HT1080 (cell line): Measurements from ENCODE around the gene DAPL1. TPM values are rescaled to one million over a fixed set of nuclear protein-coding genes. Genes with fewer than 3 reads are reported as not detected.

ENCODE experiments used
- DNase-seq: peaks from one replicate; pipeline ENCODE4 v3.0.0-alpha.2; 2015; ENCODE audit warnings: low read depth
- total RNA-seq: library from RNA; depleted of rRNA; stranded (reverse); fragments of >200 nt; shearing (Covaris generic); gene quantifications from 2 replicates; pipeline ENCODE4 v1.2.3, GENCODE V29; 2014

DAPL1 gene
- total RNA-seq, 1 experiment from 2014 or later, result not detected

DNA sequence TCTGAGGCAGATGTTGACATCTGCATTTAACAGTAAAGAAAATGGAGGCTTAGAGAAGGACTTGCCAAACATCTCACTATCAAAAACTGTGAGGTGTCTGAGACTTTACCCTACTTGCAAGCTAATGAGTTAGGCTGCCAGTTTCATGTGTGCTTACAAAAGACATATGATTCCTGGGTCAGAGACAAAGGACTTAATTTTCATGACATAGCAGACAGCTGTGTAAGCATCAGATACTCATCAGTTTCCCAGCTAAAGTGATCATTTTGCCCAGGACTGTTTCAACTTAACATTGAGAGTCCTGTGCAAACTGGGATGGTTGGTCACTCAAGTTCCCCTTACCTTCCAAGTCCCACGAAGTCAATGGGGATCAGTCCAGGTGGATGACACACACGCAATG lies 18.9 kb upstream of the DAPL1 start:
- no peak for DNase-seq

DNA sequence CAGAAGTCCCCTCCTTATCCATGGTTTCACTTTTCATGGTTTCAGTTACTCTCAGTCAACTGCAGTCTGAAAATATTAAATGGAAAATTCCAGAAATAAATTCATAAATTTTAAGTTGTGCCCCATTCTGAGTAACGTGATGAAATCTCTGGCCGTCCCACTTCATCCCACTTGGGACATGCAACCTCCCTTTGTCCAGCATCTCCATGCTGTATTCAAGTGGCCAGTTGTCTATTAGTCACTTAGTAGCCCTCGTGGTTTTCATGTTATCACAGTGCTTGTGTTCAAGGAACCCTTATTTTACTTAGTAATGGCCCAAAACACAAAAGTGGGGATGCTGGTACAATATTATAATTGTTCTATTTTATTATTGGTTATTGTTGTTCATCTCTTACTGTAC lies 18.0 kb upstream of the DAPL1 start:
- no peak for DNase-seq

DNA sequence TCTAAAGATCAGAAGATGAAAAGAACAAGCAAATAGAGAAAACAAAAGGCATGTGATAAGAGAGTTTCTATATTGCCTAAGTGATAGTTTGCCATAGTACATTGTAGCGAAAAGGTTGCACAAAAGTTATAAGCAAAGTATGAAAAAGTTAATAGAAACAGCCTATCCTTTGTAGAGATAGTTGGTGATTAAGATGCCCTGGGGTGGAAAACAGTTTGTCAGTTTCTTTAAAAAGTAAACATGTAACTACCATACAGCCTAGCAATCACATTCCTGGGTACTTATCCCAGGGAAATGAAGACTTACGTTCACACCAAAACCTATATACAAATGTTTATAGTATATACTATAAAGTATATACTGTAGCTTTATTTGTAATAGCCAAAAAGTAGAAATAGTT lies 16.9 kb upstream of the DAPL1 start:
- DNase-seq, result no peak

GRCh38 chr2:158779621-158780020 lies 15.5 kb upstream of the DAPL1 start:
- DNase-seq, result no peak

DNA sequence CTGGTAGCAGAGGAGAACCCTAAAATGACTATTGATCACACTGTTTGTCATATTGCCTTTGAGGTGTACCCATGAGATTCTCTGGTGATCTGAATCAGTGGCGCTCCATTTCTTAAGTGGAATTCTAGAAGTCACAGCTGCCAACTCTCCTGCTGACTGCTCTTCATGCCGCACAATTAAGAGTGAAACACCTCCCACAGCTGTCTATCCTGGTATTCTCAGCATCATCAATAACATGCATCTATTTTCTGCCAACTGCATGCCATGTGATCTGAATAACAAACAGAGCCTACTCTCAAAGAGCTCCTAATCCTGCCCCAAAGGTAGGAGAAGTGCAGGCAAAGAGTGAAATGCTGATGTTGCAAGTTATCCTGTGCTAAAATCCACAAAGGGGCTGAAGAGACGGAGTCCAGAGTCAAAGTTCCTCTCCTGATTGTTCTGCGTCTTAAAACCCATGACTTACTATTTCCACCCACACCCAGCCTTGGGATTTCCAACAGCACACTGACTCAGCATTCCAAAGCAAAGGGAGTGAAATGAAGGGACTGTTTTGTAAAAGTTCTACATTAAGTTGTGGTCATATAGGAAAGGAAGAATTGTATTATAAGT lies 13.7 kb upstream of the DAPL1 start:
- peak; percentile 23 for DNase-seq

- no peak for DNase-seq
These were observed 13.0 kb upstream of the DAPL1 start for GRCh38 chr2:158782136-158782535.

- no peak for DNase-seq
These were observed 12.5 kb upstream of the DAPL1 start for GRCh38 chr2:158782616-158783015.

GRCh38 chr2:158783923-158784322 lies 11.2 kb upstream of the DAPL1 start:
- DNase-seq, result no peak

DNA sequence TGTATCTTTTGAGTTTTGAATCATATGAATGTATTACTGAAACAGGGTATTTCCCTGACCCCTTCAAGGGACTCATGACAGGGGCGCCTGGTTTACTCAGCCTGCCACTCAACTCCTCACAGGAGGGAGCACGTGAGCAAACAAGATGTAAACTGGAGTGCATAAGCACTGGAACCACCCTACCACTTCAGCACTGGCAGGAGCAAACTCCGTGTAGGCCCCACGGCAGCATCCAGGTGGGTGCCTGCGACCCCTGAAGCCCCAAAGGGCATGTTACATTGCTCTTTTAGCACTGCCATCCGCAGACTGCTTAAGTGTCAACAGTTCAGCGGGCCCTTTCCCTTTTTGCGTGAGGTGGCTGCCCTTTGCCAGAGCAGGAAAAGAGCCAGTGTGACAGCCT lies 8.2 kb upstream of the DAPL1 start:
- DNase-seq, result no peak

GRCh38 chr2:158788951-158789350 lies 6.2 kb upstream of the DAPL1 start:
- no peak for DNase-seq

- DNase-seq, result no peak
These were observed 1.5 kb downstream of the DAPL1 start for GRCh38 chr2:158796652-158797051.

GRCh38 chr2:158797963-158798700 lies 3.0 kb downstream of the DAPL1 start:
- peak; percentile 73 for DNase-seq

DNA sequence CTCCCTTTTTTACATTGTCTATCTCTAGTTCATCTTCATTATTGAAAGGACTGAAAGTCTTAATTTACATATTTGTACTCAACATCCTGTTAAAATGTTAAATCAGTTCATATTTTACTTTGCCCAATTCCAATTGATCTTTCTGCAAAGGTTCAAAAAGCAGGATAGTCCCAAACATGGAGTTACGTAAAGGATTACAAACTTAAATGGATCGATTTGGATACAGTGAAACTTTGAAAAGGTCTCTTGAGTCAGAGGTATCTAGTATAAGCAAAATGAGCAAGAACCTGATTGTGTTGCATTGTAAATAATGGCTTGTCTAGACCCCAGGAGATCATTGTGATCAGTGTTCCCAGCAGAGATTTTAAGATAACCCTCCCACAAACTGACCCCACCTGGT lies 4.1 kb downstream of the DAPL1 start:
- no peak for DNase-seq

- DNase-seq, result no peak
These were observed 8.4 kb downstream of the DAPL1 start for GRCh38 chr2:158803506-158803905.

GRCh38 chr2:158805255-158805654 lies 10.1 kb downstream of the DAPL1 start:
- DNase-seq, result no peak

DNA sequence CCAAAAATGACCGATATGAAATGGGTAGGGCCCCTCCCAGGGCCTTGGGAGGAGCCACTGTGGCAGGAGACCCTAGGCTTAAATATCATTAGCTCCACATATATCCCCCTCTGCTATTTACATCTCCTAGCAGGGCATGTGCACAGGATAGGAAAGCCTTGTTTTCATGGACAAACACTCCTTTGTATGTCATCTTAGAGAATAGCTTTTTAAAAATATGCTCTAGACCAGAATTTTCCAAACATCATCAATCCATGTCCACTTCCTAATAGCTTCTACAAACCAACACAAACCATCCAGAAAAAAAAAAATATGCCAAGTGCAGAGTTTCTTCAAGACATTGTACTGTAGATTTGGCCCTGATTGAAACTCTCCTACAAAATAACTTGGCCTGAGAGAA lies 10.8 kb downstream of the DAPL1 start:
- DNase-seq, result no peak

GRCh38 chr2:158806941-158807340 lies 11.8 kb downstream of the DAPL1 start:
- DNase-seq, result peak; percentile 45

- no peak for DNase-seq
These were observed 13.3 kb downstream of the DAPL1 start for GRCh38 chr2:158808426-158808825.

GRCh38 chr2:158809816-158810215 lies 14.7 kb downstream of the DAPL1 start:
- DNase-seq, result peak; percentile 36

DNA sequence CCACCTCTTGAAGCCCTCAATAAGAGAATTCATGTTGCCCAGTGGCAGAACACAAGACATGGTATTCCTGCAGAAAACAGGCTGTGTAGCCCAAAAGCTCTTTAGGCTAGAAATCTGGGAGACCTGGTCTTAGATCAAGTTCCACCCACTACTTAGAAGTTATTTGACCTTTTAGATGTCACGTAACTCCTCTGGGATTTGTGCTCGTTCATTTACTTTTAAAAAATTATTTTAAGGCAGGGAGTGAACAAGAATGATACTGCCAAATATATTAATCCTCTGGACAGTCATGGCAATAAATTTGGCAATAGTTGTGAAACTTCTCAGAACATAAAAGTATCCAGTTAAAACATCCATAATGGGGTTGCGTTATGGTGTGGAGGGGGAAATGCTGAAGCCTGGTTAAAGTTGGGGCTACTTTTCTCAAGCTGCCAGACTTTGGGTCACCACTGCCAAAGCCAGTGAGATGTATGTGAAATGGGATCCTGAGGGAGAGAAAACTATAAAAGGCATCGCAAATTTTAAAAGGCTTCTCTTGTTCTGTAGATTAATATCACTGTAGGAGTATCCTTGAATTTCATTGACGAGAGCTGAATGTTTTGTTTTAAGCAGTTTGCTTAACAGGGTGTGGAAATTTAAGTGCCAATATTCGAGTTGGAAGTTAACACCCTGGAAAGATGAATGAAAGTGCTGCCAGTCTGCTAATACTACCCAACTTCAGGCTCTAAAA lies 15.8 kb downstream of the DAPL1 start:
- DNase-seq, result no peak

GRCh38 chr2:158815166-158815565 lies 20.0 kb downstream of the DAPL1 start:
- no peak for DNase-seq

DNA sequence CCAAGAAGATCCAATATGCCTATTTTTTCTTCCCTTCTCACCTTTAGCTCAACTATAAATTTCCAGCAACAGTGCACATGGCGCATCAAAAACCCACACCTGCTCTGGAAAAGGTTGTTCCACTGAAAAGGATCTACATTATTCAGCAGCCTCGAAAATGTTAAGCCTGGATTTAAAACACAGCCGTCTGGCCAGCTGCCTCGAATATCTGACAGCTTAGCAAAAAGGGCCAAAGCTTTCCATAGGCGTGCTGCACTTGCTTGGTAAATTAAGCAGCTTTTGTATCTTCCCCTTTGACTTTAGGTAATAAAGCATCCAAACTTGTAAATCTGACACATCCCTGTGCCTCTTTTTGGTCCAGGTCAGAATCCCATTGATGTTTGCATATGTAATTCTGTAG lies 20.5 kb downstream of the DAPL1 start:
- DNase-seq, result no peak

GRCh38 chr2:158817588-158817987 lies 22.5 kb downstream of the DAPL1 start:
- DNase-seq, result peak; percentile 44
